ENCODE data around the gene CARMIL3. TPM values are rescaled to one million over a fixed set of nuclear protein-coding genes. Genes with fewer than 3 reads are reported as not detected.

Gene CARMIL3
- total and polyA plus RNA-seq, 2 of the 8 experiments (the other 6 are each of a cell fraction or from before 2014, with no cell fraction given) = 6.0 to 9.0 TPM

DNA sequence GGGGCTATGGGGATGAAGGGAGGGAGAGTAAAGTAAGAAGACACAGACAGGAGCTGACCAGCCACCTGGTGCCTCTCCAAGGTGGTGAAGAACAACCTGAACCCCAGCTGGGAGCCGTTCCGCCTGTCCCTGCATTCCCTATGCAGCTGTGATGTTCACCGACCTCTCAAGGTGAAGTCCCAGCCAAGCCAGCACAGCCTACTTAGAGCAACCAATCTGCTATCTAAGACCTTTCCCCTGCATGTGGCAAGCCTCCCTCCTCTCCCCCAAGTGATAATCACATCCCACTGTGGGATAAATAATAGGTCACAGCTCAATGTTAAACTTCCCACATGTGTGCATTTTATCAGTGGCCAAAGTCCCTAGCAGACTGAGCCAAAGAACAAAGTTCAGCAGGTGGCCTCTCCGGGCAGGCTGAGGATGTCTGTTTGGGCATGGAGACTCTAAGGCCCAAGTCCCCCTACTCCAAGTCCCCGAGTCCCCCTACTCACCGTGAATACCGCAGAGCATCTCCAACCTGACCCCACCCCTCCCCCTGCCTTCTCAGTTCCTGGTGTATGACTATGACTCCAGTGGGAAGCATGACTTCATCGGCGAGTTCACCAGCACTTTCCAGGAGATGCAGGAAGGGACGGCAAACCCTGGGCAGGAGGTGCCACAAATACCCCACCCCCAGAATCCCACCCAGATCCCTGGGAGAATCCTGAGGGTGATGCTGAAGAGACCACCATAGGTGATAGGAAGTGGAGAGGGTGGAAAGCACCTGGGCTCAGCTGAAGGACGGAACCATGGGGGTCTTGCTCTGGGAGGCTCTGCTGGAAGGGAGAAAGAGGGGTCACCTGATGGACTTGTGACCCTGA lies 23.0 kb downstream of the CARMIL3 start (continued):
- TF ChIP-seq, protein P1, sequence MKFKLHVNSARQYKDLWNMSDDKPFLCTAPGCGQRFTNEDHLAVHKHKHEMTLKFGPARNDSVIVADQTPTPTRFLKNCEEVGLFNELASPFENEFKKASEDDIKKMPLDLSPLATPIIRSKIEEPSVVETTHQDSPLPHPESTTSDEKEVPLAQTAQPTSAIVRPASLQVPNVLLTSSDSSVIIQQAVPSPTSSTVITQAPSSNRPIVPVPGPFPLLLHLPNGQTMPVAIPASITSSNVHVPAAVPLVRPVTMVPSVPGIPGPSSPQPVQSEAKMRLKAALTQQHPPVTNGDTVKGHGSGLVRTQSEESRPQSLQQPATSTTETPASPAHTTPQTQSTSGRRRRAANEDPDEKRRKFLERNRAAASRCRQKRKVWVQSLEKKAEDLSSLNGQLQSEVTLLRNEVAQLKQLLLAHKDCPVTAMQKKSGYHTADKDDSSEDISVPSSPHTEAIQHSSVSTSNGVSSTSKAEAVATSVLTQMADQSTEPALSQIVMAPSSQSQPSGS (IDR thresholded peaks at IDR 0.05; ENCODE audit: low read length) = no peak
- no peak for TF ChIP-seq KDM4A (IDR thresholded peaks at IDR 0.05; ENCODE audit: low read depth, low read length, severe bottlenecking)
- TF ChIP-seq KDM5A (IDR thresholded peaks at IDR 0.05; ENCODE audit: low read length) = no peak
- TF ChIP-seq, protein P2, sequence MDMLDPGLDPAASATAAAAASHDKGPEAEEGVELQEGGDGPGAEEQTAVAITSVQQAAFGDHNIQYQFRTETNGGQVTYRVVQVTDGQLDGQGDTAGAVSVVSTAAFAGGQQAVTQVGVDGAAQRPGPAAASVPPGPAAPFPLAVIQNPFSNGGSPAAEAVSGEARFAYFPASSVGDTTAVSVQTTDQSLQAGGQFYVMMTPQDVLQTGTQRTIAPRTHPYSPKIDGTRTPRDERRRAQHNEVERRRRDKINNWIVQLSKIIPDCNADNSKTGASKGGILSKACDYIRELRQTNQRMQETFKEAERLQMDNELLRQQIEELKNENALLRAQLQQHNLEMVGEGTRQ (IDR thresholded peaks at IDR 0.05; ENCODE audit: low read length) = no peak
- TF ChIP-seq SP1 (IDR thresholded peaks at IDR 0.05; ENCODE audit: low read depth, low read length) = no peak
- TF ChIP-seq, protein P3, sequence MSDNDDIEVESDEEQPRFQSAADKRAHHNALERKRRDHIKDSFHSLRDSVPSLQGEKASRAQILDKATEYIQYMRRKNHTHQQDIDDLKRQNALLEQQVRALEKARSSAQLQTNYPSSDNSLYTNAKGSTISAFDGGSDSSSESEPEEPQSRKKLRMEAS (IDR thresholded peaks at IDR 0.05) = no peak
- TF ChIP-seq TAF7 (optimal IDR thresholded peaks at IDR 0.05; ENCODE audit: borderline replicate concordance, low read depth, low read length) = no peak
- no peak for TF ChIP-seq RNF2 (IDR thresholded peaks at IDR 0.05; ENCODE audit: borderline replicate concordance, low read depth, low read length, missing control alignments, poor library complexity, severe bottlenecking)
- TF ChIP-seq SP4 (IDR thresholded peaks at IDR 0.05; ENCODE audit: low read length) = no peak

All from H1 (cell line).